LNCaP clone FGC (cell line): Measurements from ENCODE around the gene EMC1.
A peak's percentile ranks its signal among the peaks of the same experiment; 100 is the strongest.
"Not testable (repeated sequence)": the region's sequence is repeated elsewhere in the genome, so short reads cannot be mapped to it uniquely, and the experiment has no call there.

ENCODE experiments used
- DNase-seq: peaks from one replicate; pipeline ENCODE4 v3.0.0-alpha.2; 2011; ENCODE audit warnings: low read depth
- H3K4me3 ChIP-seq: 2 replicates; pipeline ENCODE4 v1.5.1; 2011; ENCODE audit warnings: mild to moderate bottlenecking, low read depth, low read length, control low read depth
- CTCF ChIP-seq: IDR thresholded peaks from 2 replicates; pipeline ENCODE4 v1.5.1; 2012; ENCODE audit warnings: mild to moderate bottlenecking; ENCODE audit not compliant: control insufficient read depth, insufficient read depth; ENCODE audit errors: extremely low read depth

The EMC1 gene

GRCh38 chr1:19186001-19186400 is 65.3 kb downstream of the EMC1 start:
- H3K4me3 ChIP-seq = no peak overlapping the region
- TF ChIP-seq CTCF = no peak
- no peak for DNase-seq

DNA sequence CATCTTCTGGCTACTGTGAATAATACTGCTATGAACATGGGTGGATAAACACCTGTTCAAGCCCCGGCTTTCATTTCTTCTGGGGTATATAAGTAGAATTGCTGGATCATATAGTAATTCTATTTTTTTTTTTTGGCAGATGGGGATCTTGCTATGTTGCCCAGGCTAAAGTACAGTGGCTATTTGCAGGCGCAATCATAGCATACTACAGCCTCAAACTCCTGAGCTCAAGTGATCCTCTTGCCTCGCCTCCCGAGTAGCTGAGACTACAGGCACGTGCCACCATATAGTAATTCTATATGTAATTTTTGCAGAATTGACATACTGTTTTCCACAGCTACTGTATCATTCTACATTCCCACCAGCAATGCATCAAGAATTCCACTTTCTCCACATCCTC is 69.1 kb downstream of the EMC1 start:
- TF ChIP-seq CTCF = no peak

GRCh38 chr1:19180265-19180657 is 71.1 kb downstream of the EMC1 start:
- DNase-seq, H3K4me3 ChIP-seq: not testable (repeated sequence)

More for the DNA sequence above, 69.1 kb downstream of the EMC1 start:
- no peak overlapping the region for H3K4me3 ChIP-seq
- no peak for DNase-seq

DNA sequence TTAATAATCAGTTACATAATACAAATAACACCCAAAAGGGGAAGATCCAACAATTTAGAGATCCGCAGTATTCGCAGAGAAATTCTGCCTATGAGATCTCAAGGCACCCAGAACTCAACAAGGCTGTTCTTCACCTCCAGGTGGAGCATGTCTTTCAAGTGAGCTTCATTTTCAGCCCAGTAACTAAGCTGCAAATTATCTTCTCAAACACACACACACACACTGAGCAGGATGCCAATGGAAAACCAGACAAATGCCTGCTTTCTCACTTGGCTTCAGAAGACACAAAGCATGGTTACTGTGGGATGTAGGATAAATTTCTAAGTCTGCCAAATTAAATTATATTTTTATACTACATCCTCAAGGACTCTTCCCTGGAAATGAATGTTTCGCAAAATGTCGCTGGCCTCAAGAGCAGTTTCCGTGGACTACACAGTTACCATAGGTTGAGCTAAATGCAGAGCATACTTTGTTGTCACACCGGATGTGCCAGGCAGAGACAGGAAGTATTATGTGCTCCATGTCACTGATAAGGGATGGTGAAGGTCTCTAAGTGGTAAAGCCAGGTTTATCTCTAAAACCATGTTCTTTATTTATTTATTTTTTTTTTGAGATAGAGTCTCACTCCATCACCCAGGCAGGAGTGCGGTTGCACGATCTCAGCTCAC is 71.6 kb downstream of the EMC1 start:
- DNase-seq = no peak
- no peak overlapping the region for H3K4me3 ChIP-seq
- peak; percentile 27; the same call in 1 of the 2 replicates for TF ChIP-seq CTCF

DNA sequence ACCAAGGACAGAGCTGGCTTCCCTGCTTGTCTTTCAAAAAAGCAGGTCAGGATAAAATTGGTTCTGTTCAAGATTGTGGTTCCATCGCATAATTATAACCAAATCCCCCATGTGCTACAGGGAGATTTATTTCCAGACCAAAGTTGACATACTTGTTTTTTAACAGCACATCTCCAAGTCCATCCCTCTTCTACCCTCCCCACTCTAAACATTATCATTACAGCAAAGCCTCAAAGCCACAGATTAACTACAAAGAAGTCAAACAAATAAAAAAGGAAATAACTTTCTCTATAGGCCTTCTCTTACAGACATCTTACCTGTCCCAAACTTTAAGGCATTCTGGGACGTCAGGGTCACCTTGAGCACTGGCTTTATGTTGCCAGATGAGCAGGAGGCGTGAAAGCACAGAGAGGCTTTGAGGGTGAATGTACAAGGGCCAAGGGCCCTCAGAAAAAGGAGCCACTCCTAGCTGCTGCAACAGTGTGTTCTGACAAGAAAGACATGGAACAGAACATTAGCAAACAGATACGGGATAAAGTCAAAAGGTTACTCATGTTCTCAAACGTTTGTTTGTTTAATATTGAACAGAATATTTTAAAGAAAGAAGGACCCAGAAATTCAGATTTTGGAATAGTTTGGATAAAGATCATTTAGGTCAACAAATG is 72.5 kb downstream of the EMC1 start:
- DNase-seq = no peak
- TF ChIP-seq CTCF = no peak
- no peak overlapping the region for H3K4me3 ChIP-seq

DNA sequence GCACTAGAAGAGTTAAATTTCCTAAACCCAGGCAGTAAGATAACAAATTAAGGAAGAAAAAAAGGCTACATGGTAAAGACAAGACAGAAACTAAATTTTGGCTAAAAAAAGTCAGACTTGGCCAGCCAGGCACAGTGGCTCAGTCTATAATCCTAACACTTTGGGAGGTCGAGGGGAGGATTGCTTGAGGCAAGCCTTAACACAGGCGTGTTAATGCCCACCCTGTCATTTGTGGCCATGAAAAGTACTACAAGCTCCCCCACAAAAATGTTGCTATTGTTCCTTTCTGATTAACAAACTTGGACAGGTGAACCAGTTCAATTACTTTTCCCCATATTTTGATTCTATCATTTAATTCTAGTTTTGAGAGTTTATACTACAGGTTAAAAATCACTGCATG is 73.5 kb downstream of the EMC1 start:
- DNase-seq = no peak
- no peak overlapping the region for H3K4me3 ChIP-seq
- no peak for TF ChIP-seq CTCF

DNA sequence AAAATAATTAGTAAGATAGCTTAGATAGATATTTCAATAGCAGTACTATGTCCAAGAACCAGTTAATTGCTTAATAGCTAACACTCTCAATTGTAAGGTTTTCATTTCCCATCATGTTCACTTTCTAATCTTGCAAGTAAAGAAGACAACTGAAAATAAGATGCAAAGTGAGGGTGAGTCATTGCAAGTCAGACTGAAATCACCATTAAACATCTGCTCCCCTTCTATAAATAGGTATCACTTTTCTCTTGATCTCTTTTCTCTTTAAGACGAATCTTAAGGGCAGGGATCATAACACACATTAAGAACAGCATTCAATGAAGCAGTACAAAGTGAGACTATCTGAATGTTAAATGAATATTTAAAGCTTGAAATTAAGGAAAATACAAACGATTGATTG is 81.7 kb downstream of the EMC1 start:
- DNase-seq = no peak
- TF ChIP-seq CTCF = no peak
- H3K4me3 ChIP-seq = no peak overlapping the region
